Epithelial cell of esophagus (primary cell): ENCODE results near the gene ITGA4.
A peak's percentile ranks its signal among the peaks of the same experiment; 100 is the strongest.

ENCODE experiments used
- DNase-seq: peaks from one replicate; pipeline ENCODE4 v3.0.0; 2010; ENCODE audit warnings: low read depth
- H3K4me3 ChIP-seq: 2 replicates; pipeline ENCODE4 v1.5.1; 2011; ENCODE audit warnings: mild to moderate bottlenecking, low read length, control low read depth
- TF ChIP-seq, protein P1 (sequence below): IDR thresholded peaks from 2 replicates; pipeline ENCODE4 v1.5.1; 2011; ENCODE audit warnings: low read depth, mild to moderate bottlenecking, low read length, control low read depth, inconsistent platforms; ENCODE audit not compliant: insufficient read depth; ENCODE audit errors: missing control alignments

Gene ITGA4

DNA sequence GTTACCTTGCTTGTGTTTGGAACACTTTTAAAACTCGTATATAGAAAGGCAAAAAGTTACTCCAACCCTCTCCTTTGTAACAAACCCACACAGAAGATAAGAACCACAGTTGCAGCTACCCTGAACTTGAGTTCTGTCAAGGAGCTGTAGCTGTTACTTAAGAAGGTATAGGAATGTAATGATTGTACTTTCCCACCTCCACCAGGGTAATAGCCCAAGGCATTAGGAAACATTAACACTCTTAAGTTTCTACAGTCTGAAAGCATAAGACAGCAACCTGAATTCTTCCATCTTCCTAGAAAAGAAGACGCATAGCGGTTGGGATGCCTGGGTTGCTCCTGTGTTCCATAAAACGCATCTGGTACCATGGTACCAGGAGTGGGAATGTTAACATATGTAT lies 43.0 kb downstream of the ITGA4 start:
- no peak overlapping the region for H3K4me3 ChIP-seq
- no peak for DNase-seq
- TF ChIP-seq, protein P1, sequence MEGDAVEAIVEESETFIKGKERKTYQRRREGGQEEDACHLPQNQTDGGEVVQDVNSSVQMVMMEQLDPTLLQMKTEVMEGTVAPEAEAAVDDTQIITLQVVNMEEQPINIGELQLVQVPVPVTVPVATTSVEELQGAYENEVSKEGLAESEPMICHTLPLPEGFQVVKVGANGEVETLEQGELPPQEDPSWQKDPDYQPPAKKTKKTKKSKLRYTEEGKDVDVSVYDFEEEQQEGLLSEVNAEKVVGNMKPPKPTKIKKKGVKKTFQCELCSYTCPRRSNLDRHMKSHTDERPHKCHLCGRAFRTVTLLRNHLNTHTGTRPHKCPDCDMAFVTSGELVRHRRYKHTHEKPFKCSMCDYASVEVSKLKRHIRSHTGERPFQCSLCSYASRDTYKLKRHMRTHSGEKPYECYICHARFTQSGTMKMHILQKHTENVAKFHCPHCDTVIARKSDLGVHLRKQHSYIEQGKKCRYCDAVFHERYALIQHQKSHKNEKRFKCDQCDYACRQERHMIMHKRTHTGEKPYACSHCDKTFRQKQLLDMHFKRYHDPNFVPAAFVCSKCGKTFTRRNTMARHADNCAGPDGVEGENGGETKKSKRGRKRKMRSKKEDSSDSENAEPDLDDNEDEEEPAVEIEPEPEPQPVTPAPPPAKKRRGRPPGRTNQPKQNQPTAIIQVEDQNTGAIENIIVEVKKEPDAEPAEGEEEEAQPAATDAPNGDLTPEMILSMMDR: no peak

DNA sequence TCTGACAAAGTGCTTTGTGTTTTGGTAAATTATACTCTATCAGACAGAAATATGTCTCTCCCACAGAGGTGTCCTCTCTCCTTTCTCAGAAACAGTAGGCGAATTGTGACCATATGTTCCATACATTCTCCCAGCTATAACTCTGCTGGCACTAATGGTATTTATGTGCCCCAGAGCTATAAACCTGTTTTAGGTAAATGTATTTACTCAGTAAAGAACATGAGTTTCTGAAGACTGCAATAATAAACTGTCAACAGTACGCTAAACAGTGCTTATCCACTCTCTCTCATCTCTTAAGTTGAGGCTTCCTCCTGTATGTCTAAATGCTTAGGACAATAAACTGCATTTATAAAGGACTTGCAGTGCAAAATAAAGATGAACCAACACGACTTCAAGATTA lies 58.5 kb downstream of the ITGA4 start:
- DNase-seq: no peak
- TF ChIP-seq, protein P1: no peak
- no peak overlapping the region for H3K4me3 ChIP-seq

DNA sequence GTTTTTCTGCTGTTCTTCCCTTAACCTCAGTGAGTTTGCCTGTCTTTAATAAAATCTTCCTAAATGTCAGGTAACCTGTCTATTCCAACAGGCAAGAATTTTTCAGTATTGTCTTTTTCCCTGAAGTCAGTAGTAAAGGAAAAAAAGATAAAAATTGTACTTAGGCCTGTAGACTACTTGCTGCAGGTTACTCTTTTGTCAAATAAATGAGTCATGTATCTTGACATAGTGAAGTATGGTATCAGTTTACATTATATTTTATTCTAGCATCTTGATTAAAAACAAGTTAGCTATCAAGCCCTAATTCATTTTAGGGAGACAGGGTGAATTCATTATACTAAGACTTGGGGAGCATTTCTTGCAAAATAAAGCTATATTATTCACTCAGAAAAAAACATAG lies 59.8 kb downstream of the ITGA4 start:
- H3K4me3 ChIP-seq: no peak overlapping the region
- no peak for DNase-seq
- TF ChIP-seq, protein P1: no peak

DNA sequence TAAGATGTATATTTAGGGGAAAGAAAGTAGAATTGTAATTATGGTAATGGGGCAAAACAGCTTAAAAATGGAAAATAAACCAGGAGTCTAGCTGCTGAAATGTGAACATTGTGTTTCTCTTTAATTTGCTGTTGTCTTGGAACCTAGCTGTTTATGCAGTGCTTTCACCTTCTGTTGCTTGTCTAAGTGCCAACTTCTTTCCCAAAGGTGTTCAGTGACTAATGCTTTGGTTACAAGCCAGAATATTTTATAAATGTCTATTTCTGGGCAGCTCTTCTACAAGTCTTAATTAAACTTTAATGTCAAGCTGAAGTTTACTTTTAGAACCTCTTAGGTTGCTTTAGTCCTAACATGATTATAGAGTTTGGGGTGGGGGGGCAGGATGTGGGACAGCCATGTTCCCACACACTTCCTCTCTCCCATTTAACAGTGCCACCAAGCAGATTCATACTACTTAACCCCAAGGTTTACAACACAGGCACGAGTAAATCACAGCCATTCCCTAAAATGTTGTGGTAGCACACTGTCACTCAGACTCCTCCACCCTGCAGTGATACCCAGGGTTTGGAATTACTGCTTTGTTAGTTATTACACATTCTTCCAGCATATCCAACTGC lies 60.6 kb downstream of the ITGA4 start:
- H3K4me3 ChIP-seq: no peak overlapping the region
- peak; percentile 64 for DNase-seq
- TF ChIP-seq, protein P1: no peak

DNA sequence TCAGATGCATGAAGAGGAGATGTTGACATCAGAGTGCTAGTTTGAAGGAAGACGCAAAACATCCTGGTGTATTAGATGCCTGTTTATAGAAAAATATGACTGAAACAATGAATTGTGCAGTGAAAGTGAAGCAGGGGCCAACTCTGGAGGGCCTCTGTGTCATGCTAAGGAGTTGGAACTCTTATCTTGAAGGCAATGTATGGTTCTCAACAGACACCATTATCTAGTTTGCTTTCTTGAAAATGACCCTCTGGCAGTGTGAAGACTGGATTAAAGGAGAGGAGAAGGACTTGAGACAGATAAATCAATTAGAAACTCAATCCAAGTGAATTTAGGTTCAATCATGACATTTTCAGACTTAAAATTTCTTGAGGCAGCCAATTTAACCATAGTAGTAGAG lies 63.1 kb downstream of the ITGA4 start:
- no peak overlapping the region for H3K4me3 ChIP-seq
- no peak for DNase-seq
- TF ChIP-seq, protein P1: no peak

DNA sequence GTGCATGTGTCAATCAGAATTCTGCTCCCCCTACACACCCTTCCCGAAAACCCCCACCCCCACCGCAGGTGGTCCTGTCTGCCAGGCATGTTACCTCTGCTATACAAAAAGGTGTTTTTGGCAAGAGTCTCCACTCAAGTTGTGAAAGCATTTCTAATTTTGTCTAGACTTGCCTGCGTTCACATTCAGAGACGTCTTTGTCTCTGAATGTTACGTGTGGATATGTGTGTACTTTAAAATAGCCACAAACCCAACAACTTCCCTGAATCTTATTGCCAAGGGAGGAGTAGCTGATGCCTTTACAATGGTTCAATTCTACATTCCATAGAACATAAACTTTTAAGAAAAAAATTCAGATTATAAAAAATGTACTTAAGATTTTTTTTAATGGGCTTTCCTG lies 66.6 kb downstream of the ITGA4 start:
- H3K4me3 ChIP-seq: no peak overlapping the region
- peak; percentile 59 for DNase-seq
- TF ChIP-seq, protein P1: no peak

DNA sequence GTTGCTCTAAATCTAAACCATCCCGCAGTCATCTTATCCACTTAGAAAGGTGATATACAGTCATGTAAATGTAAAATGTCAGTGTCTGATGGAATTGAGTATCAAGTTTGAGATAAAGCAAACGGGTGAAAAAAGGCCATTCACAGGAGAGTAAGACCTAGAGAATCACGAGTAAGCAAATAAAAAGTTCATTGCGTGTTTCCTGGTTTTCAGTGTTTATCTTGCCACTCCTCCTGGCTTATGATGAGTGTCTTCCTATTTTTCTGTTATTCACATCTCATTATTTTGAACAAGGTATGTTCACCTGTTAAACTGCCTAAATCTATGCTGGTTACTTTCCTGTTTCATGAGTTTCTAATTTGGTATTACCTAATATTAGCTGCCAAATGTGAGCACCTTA lies 68.8 kb downstream of the ITGA4 start:
- no peak overlapping the region for H3K4me3 ChIP-seq
- TF ChIP-seq, protein P1: no peak
- DNase-seq: no peak
